DMS53 treated with DMSO at 0.1 percent for 48 hours (cell line): ENCODE results near the gene GAK.

ENCODE experiments used
- DNase-seq: peaks from one replicate; lab custom pipeline; 2025; ENCODE audit not compliant: unreplicated experiment; lab: John Stamatoyannopoulos, UW

Gene GAK

GRCh38 chr4:853416-853781 lies 78.7 kb downstream of the GAK start:
- DNase-seq, result no peak

- DNase-seq, result no peak
These were observed 80.2 kb downstream of the GAK start for GRCh38 chr4:851701-852430.

- DNase-seq, result no peak
These were observed 81.7 kb downstream of the GAK start for GRCh38 chr4:850323-850945.

GRCh38 chr4:849478-850175 lies 82.5 kb downstream of the GAK start:
- no peak for DNase-seq

GRCh38 chr4:848803-849477 lies 83.2 kb downstream of the GAK start:
- DNase-seq, result no peak

GRCh38 chr4:848307-848691 lies 83.8 kb downstream of the GAK start:
- DNase-seq, result no peak

GRCh38 chr4:845836-846251 lies 86.3 kb downstream of the GAK start:
- DNase-seq, result no peak

- DNase-seq, result no peak
These were observed 86.8 kb downstream of the GAK start for GRCh38 chr4:845233-845835.

- no peak for DNase-seq
These were observed 87.3 kb downstream of the GAK start for GRCh38 chr4:844752-845232.

GRCh38 chr4:839675-840443 lies 92.3 kb downstream of the GAK start:
- no peak for DNase-seq

GRCh38 chr4:837772-838171 lies 94.3 kb downstream of the GAK start:
- no peak for DNase-seq

- DNase-seq, result no peak
These were observed 95.3 kb downstream of the GAK start for GRCh38 chr4:836750-837301.

- DNase-seq, result no peak
These were observed 96.1 kb downstream of the GAK start for GRCh38 chr4:836003-836511.

GRCh38 chr4:835148-836002 lies 96.7 kb downstream of the GAK start:
- DNase-seq, result peak; percentile 58

GRCh38 chr4:834368-835147 lies 97.6 kb downstream of the GAK start:
- no peak for DNase-seq

- no peak for DNase-seq
These were observed 98.3 kb downstream of the GAK start for GRCh38 chr4:833731-834367.

- no peak for DNase-seq
These were observed 99.0 kb downstream of the GAK start for GRCh38 chr4:833156-833555.

GRCh38 chr4:832536-832935 lies 99.6 kb downstream of the GAK start:
- no peak for DNase-seq
